GM18526 (cell line): ENCODE results near the gene C10orf95.

ENCODE experiments used
- POLR2A ChIP-seq: IDR thresholded peaks from 3 replicates; pipeline ENCODE4 v1.6.1; 2011; ENCODE audit not compliant: insufficient read length; ENCODE audit errors: extremely low read depth

Gene C10orf95

GRCh38 chr10:102450374-102451104, 804 bp downstream of the C10orf95 start:
- peak; percentile 87 for TF ChIP-seq POLR2A

GRCh38 chr10:102450124-102450373, 1.3 kb downstream of the C10orf95 start:
- no peak for TF ChIP-seq POLR2A

GRCh38 chr10:102449321-102450123, 1.8 kb downstream of the C10orf95 start:
- no peak for TF ChIP-seq POLR2A

DNA sequence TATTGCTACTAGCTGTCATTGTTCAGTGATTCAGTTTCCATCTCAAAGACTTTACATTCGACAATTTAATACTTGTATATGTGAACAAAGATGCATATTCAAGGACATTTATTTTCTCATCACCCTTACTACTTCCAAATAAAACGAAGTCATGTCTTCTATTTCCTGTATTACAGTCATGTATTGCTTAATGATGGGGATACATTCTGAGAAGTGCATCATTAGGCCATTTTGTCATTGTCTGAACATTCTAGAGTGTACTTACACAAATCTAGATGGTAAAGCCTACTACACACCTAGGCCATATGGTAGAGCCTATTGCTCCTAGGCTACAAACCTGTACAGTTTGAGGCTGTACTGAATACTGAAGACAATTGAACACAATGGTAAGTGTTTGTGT, 6.5 kb downstream of the C10orf95 start:
- no peak for TF ChIP-seq POLR2A

DNA sequence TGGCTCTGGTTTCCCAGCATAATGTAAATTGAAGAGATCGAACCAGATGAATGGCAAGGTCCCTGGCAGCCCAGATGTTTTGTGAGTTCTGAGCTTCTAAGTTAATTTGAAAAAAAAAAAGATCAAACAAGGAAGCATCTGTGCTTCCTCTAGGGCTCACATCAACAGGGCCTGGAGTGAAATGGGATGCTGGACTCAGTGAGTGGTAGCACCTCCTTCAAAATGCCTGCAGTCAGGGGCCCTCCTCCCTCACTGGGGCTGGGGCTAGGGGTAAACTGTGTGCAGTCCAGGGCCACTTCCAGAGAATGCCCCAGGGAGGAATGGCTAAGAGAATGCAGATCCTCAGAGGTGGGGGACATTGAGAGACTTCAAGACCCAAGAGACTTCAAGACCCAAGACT, 13.0 kb downstream of the C10orf95 start:
- no peak for TF ChIP-seq POLR2A

GRCh38 chr10:102437515-102437914, 13.8 kb downstream of the C10orf95 start:
- no peak for TF ChIP-seq POLR2A

DNA sequence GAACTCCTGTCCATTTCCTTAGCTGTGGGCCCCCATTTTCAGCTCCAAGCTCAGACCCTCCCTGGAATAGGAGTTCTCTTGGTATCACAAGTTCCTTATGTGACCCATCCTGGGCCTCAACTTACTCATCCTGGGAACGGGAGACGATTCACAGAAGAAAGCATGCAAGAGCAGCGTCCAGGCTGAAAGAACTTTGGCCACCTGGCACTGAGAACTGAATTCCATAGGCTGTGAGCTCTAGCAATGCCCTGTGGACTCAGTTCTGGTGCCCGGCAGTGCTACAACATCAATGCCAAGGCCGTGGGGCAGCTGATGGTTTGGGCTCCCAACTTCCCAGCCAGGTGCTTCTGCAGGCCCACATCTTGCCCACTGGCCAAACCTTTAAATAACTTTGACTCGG, 15.0 kb downstream of the C10orf95 start:
- no peak for TF ChIP-seq POLR2A

DNA sequence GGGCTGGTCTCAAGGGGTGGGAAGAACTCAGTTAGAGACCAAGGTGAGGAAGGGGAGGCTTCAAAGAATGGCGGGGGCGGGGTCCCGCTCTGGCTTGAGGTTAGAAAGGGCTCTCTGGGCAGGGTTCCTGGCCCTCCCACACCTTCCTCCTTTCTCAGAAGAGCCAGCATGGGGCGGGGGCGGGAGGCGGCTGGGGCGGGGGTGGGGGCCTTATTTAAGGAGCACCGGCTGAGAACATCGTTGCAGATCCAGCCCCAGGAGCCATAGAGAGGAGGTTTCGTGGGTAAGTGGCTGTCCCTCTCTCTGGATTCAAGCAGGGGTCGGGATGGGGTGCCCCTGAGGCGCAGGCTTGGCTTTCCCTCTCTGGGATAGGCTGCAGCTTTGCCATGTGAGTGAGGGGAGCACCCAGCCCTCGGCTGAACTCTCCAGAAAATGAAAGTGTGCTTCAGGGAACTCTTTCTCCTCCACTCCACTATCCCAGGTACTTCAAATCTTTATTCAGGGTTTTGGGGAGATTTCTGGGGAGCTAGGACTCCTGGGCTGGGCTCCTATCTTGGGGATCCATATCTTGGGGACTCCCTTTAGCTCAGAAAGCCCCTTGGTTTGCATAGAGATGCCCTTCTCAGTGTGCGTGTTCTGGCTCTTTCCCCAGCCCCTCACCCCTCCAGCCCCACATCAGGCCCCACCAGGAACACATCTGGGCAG, 15.7 kb downstream of the C10orf95 start:
- TF ChIP-seq POLR2A = peak; percentile 59

DNA sequence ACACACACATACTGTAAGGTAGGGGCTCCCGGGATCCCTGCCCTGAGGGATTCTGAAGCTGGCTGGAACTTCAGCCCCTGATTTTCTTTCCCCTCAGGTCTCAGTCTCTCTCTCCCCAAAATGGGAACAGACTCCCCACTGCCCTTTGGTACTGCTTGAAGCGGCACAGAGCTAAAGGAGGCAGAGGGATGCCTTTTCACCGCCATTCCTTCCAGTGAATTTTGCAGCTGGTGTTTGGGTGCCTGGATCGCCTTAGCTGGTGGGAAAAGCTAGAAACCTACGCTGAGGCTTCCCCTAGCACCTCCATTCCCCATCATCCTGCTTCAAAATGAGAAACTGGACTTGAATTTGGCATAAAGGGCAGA, 16.2 kb downstream of the C10orf95 start:
- TF ChIP-seq POLR2A = no peak

- no peak for TF ChIP-seq POLR2A
Observed at GRCh38 chr10:102434394-102435132, 16.8 kb downstream of the C10orf95 start.

DNA sequence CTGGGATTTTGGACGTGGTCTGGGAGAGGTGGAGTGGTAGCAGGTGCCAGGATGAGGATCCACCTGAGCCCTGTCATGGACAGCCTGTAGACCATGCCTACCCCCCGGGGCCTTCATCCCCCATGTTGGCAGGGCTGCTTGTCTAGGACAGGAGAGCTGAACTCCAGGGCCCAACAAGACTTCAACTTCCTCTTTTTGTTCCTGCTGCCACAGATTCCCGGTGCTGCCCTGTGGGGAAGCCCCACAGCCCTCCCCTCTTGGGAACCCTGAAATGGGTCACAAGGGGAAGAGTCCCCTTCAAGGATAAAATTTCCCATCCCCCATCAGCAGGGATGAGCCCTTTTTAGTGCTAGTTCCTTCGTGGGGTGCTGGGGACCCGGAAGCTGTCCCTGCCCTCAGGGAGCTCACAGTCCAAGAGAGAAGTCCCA, 17.7 kb downstream of the C10orf95 start:
- no peak for TF ChIP-seq POLR2A

DNA sequence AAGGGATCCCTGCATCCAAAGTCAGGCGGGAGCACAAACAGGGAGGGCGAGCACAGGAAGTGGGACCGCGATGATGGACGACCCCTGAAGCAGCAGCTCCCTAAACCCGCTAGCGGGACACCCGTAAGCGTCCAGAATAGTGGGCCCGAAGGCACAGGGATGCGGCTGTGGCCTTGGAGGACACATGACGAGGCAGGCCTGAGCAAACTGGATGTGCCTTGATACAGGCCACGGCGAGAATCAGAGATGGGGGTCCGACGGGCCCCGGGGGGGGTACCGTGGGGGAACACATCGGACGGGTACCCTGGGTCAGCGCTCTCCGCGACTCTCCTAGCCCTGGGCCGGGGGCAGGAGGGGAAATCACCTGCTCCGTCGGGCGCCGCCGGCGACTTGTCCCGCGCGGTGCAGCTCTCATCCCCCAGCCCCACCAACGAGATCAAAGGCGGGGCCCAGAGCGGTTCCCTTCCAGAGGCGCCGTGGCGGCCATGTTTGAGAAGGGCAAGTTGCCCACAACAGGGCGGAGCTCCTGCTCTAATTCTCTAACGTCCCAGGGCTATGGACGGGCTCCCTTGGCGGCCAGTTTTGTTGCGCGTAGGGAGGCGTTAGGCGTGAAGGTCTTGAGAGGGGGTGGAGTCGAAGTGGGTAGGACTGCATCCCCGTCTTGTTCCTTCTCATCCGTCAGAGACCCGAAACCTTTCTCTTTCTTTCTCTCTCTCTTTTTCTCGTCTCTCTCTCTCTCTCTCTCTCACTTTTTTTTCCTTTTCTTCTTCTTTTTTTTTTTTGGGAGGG, 19.0 kb downstream of the C10orf95 start, which contains the start of gene CUEDC2:
TSS of gene CUEDC2 (minus strand) at position 413 of the 789 bp plus-strand sequence. CDS start 7,386 bp downstream, outside the sequence.
- peak; percentile 75 for TF ChIP-seq POLR2A

DNA sequence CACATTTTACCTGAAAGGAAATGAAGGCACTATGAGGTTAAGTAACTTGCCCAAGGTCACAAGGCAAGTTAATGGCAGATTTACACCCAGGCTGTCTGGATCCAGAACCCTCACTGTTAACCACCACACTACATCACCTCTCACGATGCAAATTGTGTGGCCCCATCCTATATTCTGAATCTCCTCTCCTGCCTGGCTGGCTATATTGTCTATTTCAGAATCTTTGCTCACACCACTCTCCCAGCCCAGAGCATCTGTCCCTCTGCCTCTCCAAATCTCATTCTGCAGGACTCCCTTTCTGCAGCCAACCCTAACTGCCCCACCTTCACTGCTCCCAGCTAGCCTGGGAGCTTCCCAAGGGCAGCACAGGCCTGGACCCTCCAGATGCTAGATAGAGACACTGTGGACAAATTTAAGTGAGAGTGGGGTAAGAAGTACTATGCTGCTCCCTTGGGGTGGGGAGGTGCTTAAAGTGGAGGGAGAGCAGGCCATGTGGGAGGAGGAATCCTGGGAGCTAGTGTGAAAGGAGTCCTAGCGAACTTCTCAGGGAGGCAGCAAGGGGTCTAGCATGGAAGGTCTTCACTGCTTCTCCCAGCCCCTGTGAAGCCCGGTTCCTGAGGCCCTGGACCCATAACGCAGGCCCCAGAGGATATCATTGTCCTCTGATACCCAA, 19.8 kb downstream of the C10orf95 start:
- no peak for TF ChIP-seq POLR2A

DNA sequence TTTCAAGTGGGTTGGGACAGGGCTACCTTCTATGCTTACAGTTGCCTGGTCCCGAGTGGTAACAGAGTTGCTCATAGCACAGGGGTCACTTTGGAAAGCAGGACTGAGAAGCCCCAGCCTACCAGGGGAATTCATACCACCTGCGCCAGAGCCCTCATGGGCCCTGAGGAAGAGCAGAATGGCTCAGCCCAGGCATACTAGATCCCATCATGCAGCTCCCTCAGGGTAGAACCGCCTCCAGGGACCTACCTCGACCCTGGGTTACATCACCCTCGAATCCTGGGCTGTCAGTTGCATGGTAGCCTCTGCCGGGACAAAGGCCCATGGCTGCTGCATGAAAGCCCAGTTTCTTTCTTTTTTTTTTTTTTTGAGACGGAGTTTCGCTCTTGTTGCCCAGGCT, 21.9 kb downstream of the C10orf95 start:
- TF ChIP-seq POLR2A = no peak

DNA sequence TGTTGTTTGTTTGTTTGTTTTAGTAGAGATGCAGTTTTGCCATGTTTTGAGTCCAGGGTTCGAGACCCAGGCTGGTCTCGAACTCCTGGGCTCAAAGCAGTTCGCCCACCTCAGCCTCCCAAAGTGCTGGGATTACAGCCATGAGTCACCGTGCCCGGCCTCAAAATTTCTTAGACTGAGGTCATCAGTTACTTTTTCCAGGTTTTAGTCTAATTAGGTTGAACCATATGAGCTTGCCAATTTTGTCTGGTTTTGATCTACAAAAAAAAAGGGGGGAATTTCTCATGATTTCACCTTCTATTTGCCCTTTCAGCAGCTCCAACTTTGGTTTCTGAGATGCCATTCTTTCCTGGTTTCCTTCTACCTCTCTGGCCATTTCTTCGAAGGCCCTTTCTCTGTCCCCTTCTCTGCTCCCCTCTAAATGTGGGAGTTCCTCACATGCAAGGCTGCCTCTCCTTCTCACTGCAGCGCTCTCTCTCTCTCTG, 24.5 kb downstream of the C10orf95 start:
- TF ChIP-seq POLR2A = no peak
